HCT116 (cell line): ENCODE results near the gene UBE2S.

Source experiments
- CTCF ChIP-seq, 3 experiments: fragments of 200-600 bp in 1 of 3; sonication (generic) in 1 of 3; IDR thresholded peaks in 2 of 3; conservative IDR thresholded peaks in 1 of 3; 2 replicates each; pipeline ENCODE4 v1.5.1; 2012 to 2017; ENCODE audit warnings: low read depth in 2 of 3, low read length in 2 of 3, antibody characterized with exemption in 1 of 3, borderline replicate concordance in 1 of 3, control low read depth in 1 of 3, mild to moderate bottlenecking in 1 of 3, mixed read lengths in 1 of 3, mixed run types in 1 of 3, moderate library complexity in 1 of 3; ENCODE audit not compliant: insufficient read depth in 1 of 3
- EZH2phosphoT487 ChIP-seq: fragments of 200-600 bp; IDR thresholded peaks from 2 replicates; pipeline ENCODE4 v1.6.1; 2018; ENCODE audit warnings: antibody characterized with exemption, borderline replicate concordance
- JUND ChIP-seq: IDR thresholded peaks from 2 replicates; pipeline ENCODE4 v1.6.1; 2012
- POLR2A ChIP-seq: IDR thresholded peaks from 2 replicates; pipeline ENCODE4 v1.7.0; 2011; ENCODE audit warnings: borderline replicate concordance; ENCODE audit not compliant: insufficient read depth, insufficient read length; ENCODE audit errors: extremely low read depth
- POLR2AphosphoS5 ChIP-seq: IDR thresholded peaks from 2 replicates; pipeline ENCODE4 v1.6.1; 2011; ENCODE audit warnings: mild to moderate bottlenecking, low read depth, low read length, moderate library complexity
- SP1 ChIP-seq: IDR thresholded peaks from 2 replicates; pipeline ENCODE4 v1.6.1; 2012; ENCODE audit warnings: low read depth
- ZBTB33 ChIP-seq: IDR thresholded peaks from 2 replicates; pipeline ENCODE4 v1.6.1; 2011; ENCODE audit warnings: mild to moderate bottlenecking, low read length, moderate library complexity; ENCODE audit not compliant: insufficient replicate concordance; ENCODE audit errors: extremely low read depth

- no peak for TF ChIP-seq JUND
- TF ChIP-seq CTCF (IDR thresholded peaks at IDR 0.05 in 2 of 3, conservative IDR thresholded peaks at IDR 0.05 in 1 of 3; ENCODE audit: borderline replicate concordance in 1 of 3, insufficient read depth in 1 of 3, low read depth in 2 of 3, low read length in 2 of 3), result no peak
- no peak for TF ChIP-seq EZH2phosphoT487
- no peak; the same call in 1 of the 2 replicates for TF ChIP-seq SP1
- TF ChIP-seq ZBTB33, result no peak
- no peak for TF ChIP-seq POLR2AphosphoS5
- no peak for TF ChIP-seq POLR2A
These were observed 24.8 kb upstream of the UBE2S start for GRCh38 chr19:55432241-55432959.
